Stimulated activated CD8-positive, alpha-beta memory T cell treated with anti-CD3 and anti-CD28 coated beads, Interleukin-15, amount 100 ng/mL, for 1 hour (primary cell): ENCODE measurements around the gene SMNDC1.
"Not testable (repeated sequence)": the region's sequence is repeated elsewhere in the genome, so short reads cannot be mapped to it uniquely, and the experiment has no call there.

Experiments
- DNase-seq: peaks from one replicate; pipeline ENCODE4 v3.0.0-alpha.2; 2020; ENCODE audit warnings: low read depth

The SMNDC1 gene

GRCh38 chr10:110304780-110305421 is at the start of gene SMNDC1:
Gene SMNDC1, minus strand, starts transcription at chr10:110304920. Its CDS starts 1,333 bp downstream, at chr10:110303587.
- DNase-seq, result peak; percentile 95

- DNase-seq, result peak; percentile 64
Measured at GRCh38 chr10:110354322-110354766, 49.6 kb upstream of the SMNDC1 start.

DNA sequence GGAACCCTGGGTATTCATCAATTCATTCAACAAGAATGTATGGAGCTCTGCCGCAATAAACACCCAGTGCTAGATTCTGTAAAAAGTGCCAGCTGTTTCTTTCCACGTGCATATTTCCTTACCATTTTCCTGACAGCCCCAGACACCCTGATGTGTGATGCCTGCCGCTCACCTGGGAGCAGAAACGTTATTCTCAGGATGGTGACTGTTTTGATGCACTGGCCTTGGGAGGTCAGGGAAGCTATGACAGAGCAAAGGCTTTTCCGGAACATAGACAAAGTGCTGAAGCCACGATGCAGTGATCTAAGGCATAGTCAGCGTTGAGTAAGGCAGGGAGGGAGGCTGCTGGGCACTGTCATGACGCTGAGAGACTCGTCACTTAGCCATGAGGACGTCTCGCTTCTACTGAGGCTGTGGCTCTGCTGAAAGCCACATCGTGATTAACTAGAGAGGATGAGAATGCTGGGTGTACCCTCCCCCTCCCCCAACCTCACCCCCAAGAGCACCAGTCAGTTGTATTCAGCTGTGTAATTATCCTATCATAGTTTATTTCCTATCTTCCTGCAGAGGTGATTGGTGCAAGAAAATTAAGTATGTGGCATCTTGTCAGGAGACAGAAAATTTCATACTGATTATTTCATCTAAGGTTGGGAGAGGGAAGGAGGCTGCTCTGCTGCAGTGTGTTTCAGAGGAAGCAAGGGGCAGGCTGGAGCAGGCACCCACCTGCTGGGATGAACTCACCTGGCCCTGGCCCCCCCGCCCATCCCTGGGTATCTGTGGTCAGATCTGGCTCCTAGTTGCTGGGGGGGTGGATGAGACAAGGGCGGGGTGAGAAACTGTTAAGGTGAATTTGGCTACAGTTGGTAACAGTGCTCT is 48.8 kb upstream of the SMNDC1 start:
- DNase-seq, result no peak

DNA sequence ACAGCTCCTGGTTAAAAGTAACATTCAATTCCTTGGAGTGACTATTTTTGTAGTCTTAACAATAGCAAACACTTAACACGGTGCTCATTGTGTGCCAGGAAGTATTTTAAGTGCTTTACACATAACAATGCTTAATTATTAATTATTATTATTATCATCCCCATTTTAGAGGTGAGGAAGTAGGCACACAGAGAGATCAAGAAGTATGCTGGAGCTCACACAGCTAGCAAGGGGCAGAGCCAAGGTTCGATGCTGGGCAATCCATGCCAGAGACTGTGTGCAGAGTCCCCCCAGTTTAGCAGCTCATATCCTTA is 48.2 kb upstream of the SMNDC1 start:
- DNase-seq, result no peak

- DNase-seq, result no peak
Measured at GRCh38 chr10:110350812-110351211, 46.1 kb upstream of the SMNDC1 start.

DNA sequence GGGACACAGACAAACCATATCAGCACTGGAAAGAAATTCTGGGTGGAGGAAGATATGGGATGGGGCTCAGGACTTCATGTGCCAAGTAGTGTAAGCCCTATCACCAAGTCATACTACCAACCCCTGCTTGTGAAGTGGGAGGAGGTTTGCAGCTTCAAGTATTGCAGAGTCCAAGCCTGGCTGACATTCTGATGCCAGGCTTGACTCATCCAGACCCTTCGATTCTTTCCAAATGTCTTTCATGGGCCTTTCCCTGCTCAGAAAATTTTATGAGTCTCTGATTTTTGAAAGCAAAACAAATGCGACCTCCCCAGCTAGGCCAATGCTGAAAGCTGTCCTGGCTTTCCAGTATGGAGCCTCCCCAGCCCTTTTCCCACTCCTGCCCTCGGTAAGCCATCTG is 45.1 kb upstream of the SMNDC1 start:
- DNase-seq, result no peak

DNA sequence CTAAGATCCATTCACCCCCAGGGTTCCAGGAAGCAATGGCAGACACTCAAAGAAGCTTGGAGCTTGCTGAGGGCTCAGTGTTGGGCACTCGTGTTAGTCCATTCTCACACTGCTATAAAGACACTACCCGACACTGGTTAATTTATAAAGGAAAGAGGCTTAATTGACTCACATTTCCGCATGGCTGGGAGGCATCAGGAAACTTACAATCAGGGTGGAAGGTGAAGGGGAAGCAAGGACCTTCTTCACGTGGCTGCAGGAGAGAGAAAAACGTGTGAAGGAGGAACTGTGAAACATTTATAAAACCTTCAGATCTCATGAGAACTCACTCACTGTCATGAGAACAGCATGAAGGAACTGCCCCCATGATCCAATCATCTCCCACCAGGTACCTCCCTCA is 44.7 kb upstream of the SMNDC1 start:
- no peak for DNase-seq

DNA sequence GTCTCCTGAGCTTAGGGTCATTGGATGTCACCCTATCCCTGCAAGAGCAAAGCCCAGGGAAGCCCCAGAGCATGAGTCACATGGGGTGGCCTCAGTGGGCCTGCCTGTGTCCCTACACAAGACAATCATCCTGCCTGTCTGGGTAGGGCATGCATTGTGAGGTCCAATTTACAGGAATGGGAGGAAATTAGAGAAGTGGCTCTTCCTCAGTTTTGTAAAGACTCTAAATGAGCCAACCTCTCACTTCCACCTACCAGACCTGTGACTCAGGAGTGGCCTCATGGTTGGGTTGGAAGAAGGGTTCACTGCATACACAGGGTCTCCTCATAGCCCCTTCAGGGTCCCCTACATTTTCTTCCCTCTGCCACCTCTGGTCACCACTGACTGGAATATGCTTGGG is 43.6 kb upstream of the SMNDC1 start:
- no peak for DNase-seq

- DNase-seq, result no peak
Measured at GRCh38 chr10:110346914-110347313, 42.2 kb upstream of the SMNDC1 start.

DNA sequence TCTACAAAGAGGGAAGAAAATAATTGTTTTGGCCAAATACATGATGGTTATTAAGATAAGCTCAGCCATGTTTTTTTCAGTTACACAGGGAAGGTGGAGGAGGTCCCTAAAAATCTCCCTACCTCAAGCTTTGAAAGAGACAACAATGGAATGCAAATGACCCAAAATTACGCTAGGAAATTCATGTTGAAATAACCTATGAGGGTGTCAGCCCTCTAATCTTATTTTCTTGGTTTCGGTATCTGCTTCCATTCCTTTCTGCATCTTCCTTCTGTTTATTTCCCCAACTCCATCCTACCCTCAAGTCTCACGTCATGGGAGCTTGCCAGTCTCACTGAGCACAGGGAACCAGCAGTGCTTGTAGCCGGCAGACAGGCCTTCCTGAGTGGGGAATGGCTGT is 40.6 kb upstream of the SMNDC1 start:
- DNase-seq, result no peak

GRCh38 chr10:110344622-110345021 is 39.9 kb upstream of the SMNDC1 start:
- DNase-seq, result no peak

DNA sequence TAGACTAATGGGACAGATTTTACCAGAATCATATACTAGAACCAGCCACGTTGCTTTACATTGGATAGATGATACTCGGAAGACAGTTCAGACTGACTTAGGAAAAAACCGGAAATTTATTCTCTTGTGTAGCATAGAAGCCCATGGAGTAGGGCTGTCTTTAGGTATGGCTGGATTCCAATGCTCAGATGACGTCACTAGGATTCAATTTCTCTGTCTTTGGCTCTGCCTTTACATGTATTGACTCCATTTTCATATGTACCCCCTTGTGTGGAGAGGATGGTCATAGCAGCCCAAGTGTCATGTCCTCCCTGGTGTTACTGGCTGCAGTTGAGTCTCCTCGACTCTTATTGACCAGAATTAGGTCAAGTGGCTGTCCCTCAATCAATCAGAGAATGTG is 39.2 kb upstream of the SMNDC1 start:
- no peak for DNase-seq

- DNase-seq, result no peak
Measured at GRCh38 chr10:110340816-110341215, 36.1 kb upstream of the SMNDC1 start.

- DNase-seq, result no peak
Measured at GRCh38 chr10:110340122-110340521, 35.4 kb upstream of the SMNDC1 start.

DNA sequence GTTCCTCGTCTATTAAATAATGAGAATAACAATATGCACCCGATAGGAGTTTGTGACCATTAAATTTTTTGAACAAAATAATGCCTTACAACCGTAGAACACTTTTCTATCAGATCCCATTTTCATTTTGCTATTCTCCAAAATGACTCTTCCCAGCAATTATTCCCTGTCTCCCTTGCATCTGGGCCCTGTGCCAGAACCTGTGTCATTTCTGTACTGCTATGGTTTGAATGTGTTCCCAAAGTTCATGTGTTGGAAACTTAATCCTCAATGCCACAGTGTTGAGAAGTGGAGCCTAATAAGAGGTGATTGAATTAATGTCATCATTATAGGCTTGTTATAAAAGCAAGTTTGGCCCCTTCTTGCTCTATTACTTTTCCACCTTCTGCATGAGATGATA is 33.2 kb upstream of the SMNDC1 start:
- no peak for DNase-seq

DNA sequence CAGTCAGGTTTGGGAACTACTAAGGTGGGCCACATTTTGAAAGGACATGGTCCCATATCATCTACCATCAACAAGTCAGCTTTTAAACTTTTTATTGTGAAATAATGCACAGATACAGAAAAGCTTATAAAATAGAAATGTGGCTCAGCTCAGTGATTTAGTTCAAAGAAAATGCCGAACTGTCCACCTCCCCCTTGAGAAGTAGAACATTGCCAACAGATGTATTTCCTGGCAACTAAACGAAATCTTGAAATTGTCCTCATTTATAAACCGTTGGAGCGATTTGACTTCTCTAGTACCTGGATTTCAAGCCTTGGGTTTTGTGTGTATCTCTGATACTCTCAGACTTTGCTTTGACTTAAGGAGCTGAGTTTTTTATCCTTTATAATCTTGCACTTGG is 32.7 kb upstream of the SMNDC1 start:
- no peak for DNase-seq

- no peak for DNase-seq
Measured at GRCh38 chr10:110336111-110336721, 31.5 kb upstream of the SMNDC1 start.

DNA sequence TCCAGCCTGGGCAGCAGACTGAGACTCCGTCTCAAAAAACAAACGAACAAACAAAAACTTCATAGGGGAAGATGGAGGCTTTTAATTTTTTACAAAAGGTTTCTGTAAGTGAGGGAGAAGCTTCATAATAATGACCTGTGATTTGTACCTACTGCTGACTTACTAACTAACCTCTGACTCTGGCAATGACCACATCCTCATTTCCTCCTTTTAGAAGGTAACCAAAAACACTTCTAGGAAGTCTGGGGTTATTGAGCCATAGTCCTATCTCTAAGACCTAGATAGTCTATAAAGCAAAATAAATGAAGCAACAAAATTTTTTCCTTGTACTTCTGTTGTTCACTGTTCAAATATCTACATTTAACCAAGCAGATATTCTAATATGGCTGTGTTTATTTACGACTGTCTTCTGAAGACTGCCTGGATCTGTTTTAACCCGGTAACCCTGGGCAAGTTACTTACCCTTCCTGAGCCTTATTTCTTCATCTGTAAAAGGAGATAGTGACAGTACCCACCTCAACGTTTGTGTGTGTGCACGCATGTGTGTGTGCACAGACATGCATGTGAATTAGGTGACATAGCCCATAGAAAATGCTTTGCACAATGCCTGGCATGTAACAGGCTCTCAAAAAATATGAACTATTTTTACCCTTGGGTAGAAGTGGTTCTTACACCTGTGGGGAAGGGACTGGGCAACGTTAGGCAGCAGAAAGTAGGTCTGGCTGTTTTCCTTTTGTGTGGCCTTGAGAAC is 30.8 kb upstream of the SMNDC1 start:
- no peak for DNase-seq

DNA sequence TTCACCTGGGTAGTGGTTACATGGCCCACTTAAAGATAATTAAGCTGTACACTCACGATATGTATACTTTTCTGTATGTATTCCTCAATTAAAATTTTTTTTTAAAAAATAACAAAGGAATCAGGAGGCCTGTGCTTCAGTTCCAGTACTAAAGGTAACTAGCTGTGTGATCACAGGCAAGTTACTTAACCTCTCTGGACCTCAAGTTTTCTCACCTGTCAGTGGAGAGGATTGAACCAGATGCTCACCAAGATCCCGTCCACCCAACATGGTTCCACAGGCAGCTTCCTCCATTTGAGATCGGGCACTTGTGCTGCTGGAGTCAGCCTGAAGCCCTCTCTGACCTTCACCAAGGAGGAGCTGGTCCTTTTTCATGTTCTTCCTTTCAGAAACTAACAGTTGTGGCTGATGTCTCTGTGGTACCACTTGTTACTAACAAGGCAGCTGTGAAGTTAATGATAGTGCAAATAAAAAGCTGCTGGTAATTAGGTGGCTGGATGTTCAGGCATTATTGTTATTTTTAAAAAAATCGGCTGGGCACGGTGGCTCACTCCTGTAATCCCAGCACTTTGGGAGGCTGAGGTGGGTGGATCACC is 29.4 kb upstream of the SMNDC1 start:
- no peak for DNase-seq

GRCh38 chr10:110331226-110331795 is 26.6 kb upstream of the SMNDC1 start:
- DNase-seq, result not testable (repeated sequence)

DNA sequence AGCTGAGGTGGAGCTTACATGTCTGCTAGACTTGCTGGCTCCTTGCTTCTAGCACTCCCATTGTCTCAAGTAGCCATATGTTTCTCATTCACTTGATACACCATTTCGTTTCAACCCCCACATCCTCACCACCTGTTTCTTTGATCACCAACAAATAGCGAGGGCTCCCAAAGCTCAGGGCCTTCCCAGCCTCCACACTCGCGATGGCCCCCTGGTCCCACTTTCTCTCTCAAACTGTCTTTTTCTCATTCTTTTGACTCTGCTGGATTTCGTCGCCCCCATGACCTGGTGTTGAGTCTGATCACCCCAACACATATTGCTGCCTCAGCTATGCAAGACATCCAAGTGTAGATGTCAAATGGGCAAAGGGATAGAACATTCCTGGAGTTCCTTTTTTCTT is 26.0 kb upstream of the SMNDC1 start:
- DNase-seq, result no peak
